WERI-Rb-1 (cell line): Measurements from ENCODE around the gene ZNF778.
"Not testable (repeated sequence)": the region's sequence is repeated elsewhere in the genome, so short reads cannot be mapped to it uniquely, and the experiment has no call there.

Experiments
- DNase-seq: peaks from one replicate; pipeline ENCODE4 v3.0.0-alpha.2; 2020
- H3K27ac ChIP-seq: fragments of 250-450 bp; sonication (Bioruptor Pico); 2 replicates; pipeline ENCODE4 v1.5.1; 2020; ENCODE audit warnings: mild to moderate bottlenecking, moderate library complexity
- H3K27me3 ChIP-seq: fragments of 250-450 bp; sonication (Bioruptor Pico); 2 replicates; pipeline ENCODE4 v1.5.1; 2021; ENCODE audit warnings: mild to moderate bottlenecking, low read depth, moderate library complexity; ENCODE audit not compliant: insufficient read depth, severe bottlenecking
- H3K36me3 ChIP-seq: fragments of 250-450 bp; sonication (Bioruptor Pico); 2 replicates; pipeline ENCODE4 v1.5.1; 2020; ENCODE audit warnings: mild to moderate bottlenecking, moderate library complexity
- H3K4me3 ChIP-seq: 2 replicates; pipeline ENCODE4 v1.5.1; 2011; ENCODE audit warnings: low read depth, mild to moderate bottlenecking, control low read depth, low read length
- H3K9me3 ChIP-seq: fragments of 250-450 bp; sonication (Bioruptor Pico); 2 replicates; pipeline ENCODE4 v1.5.1; 2021; ENCODE audit warnings: mild to moderate bottlenecking, moderate library complexity; ENCODE audit not compliant: severe bottlenecking
- TF ChIP-seq, protein P1 (sequence below): IDR thresholded peaks from 2 replicates; pipeline ENCODE4 v1.5.1; 2011; ENCODE audit warnings: low read depth, mild to moderate bottlenecking, control low read depth, inconsistent platforms, low read length

ZNF778 gene

DNA sequence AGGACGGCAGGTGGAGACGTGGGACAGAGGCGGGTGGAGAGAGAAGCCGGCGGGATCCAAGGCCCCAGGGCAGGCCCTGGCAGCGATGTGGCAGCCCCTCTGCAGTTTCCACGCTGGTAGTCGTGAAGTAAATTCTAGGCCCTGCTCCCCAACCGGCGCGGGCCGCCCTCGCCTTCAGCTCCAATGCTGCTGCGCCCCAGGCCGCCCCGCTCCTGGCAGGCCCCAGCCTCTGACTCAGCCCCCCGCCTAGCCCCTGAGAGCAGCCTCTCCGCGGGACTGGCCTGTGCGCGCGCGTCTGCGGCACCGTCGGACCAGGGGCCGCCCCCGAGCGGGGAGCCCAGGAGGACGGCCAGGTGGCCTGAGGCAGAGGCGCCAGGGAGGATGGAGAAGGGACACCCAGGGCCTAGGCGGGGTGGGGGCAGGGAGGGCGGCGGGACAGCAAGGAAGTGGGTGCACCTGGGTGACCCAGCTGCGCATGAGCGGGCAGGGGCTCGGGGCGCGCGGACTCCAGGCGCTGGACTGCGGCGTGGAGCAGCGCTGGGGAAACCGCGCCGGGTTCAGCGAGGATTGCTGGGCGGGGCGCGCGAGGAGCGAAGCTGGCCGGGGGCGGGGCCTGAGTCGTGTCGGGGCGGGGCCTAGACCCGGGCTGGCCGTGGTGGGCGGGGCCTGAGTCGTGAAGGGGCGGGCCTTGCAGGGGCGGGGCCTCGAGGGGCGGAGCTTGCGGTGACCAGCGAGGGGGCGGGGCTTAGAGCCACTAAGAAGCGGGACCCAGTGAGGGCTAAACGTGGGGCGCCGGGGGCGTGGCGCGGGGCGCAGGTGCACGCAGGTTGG, 29.6 kb downstream of the ZNF778 start:
- TF ChIP-seq, protein P1, sequence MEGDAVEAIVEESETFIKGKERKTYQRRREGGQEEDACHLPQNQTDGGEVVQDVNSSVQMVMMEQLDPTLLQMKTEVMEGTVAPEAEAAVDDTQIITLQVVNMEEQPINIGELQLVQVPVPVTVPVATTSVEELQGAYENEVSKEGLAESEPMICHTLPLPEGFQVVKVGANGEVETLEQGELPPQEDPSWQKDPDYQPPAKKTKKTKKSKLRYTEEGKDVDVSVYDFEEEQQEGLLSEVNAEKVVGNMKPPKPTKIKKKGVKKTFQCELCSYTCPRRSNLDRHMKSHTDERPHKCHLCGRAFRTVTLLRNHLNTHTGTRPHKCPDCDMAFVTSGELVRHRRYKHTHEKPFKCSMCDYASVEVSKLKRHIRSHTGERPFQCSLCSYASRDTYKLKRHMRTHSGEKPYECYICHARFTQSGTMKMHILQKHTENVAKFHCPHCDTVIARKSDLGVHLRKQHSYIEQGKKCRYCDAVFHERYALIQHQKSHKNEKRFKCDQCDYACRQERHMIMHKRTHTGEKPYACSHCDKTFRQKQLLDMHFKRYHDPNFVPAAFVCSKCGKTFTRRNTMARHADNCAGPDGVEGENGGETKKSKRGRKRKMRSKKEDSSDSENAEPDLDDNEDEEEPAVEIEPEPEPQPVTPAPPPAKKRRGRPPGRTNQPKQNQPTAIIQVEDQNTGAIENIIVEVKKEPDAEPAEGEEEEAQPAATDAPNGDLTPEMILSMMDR = no peak
- H3K27me3 ChIP-seq = no peaks in the 10 kb centered on the region
- H3K27ac ChIP-seq = no peak overlapping the region
- H3K9me3 ChIP-seq = no peaks in the 10 kb centered on the region
- no peaks in the 10 kb centered on the region for H3K36me3 ChIP-seq
- H3K4me3 ChIP-seq = no peak overlapping the region
- no peak for DNase-seq

GRCh38 chr16:89247734-89248075, 30.2 kb downstream of the ZNF778 start:
- not testable (repeated sequence) for H3K36me3 ChIP-seq, H3K9me3 ChIP-seq, H3K27ac ChIP-seq, DNase-seq, H3K4me3 ChIP-seq, H3K27me3 ChIP-seq

- Histone ChIP-seq H3K36me3 (no peaks in the 10 kb centered on the region), H3K9me3 (no peaks in the 10 kb centered on the region), H3K27me3 (no peaks in the 10 kb centered on the region), H3K27ac (no peak overlapping the region), H3K4me3 (no peak overlapping the region)
- TF ChIP-seq, protein P1 = no peak
- DNase-seq = no peak
Observed at GRCh38 chr16:89248196-89248982, 30.9 kb downstream of the ZNF778 start.

GRCh38 chr16:89253548-89254287, 36.2 kb downstream of the ZNF778 start:
- Histone ChIP-seq H3K4me3 (no peak overlapping the region), H3K27ac (no peak overlapping the region), H3K27me3 (no peaks in the 10 kb centered on the region), H3K36me3 (no peaks in the 10 kb centered on the region), H3K9me3 (no peaks in the 10 kb centered on the region)
- TF ChIP-seq, protein P1 = no peak
- no peak for DNase-seq

GRCh38 chr16:89256651-89257254, 39.2 kb downstream of the ZNF778 start:
- no peak overlapping the region for H3K27ac ChIP-seq
- H3K36me3 ChIP-seq = no peaks in the 10 kb centered on the region
- no peak for DNase-seq
- TF ChIP-seq, protein P1 = no peak
- H3K9me3 ChIP-seq = no peaks in the 10 kb centered on the region
- no peak overlapping the region for H3K4me3 ChIP-seq
- H3K27me3 ChIP-seq = no peaks in the 10 kb centered on the region
